ENCODE data around the gene RPRML. TPM values are rescaled to one million over a fixed set of nuclear protein-coding genes. Genes with fewer than 3 reads are reported as not detected.
A peak's percentile ranks its signal among the peaks of the same experiment; 100 is the strongest.
"Not testable (repeated sequence)": the region's sequence is repeated elsewhere in the genome, so short reads cannot be mapped to it uniquely, and the experiment has no call there.

RPRML gene
- total RNA-seq = under 1 TPM in 1 of 4 donors, not detected in 3; 0.88 TPM

GRCh38 chr17:46979147-46979863 lies at the start of gene RPRML:
TSS of gene RPRML (minus strand) at chr17:46979253. CDS start at chr17:46979007, 246 bp downstream.
- no peak within 1 kb of the TSS for H3K27ac ChIP-seq
- peaks cover 0 to 18% of the 10 kb centered on the region in 2 donors for H3K27me3 ChIP-seq
- no peaks in the 10 kb centered on the region for H3K36me3 ChIP-seq
- DNase-seq = peak in 1 of 3 donors; percentile 55
- TF ChIP-seq CTCF (IDR thresholded peaks at IDR 0.05) (no peak), POLR2A (IDR thresholded peaks at IDR 0.05) (no peak)
- H3K4me1 ChIP-seq = peaks cover 0 to 20% (median 14%) of the 10 kb centered on the region in 4 donors
- peak within 1 kb of the TSS; percentile 30 to 62 (median 62) for H3K4me3 ChIP-seq
- H3K9me3 ChIP-seq = no peaks in the 10 kb centered on the region

- H3K9me3 ChIP-seq, H3K27ac ChIP-seq, H3K4me1 ChIP-seq, H3K4me3 ChIP-seq, H3K27me3 ChIP-seq, DNase-seq, H3K36me3 ChIP-seq: not testable (repeated sequence)
Observed at GRCh38 chr17:47016966-47017365, 37.9 kb upstream of the RPRML start.

DNA sequence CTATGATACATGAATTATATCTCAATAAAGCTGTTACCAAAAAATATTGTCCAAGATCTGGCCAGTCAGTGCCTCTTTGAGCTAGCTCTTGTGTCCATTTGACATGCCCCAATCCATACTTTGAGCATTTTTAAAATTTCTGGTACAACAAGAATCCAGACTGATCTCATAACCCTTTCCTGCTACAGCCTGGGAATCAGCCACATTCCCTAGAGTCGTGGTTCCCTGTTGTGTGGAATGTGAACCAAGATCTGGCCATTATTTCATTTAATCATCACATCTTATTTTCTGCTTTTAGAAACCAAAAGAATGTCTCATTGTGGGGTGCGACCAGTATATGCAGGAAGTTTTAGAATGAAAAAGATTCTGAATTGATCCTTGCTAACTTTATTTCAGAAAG lies 34.3 kb upstream of the RPRML start:
- DNase-seq = no peak
- Histone ChIP-seq H3K27ac (no peak overlapping the region), H3K27me3 (no peaks in the 10 kb centered on the region), H3K36me3 (no peaks in the 10 kb centered on the region), H3K4me1 (no peaks in the 10 kb centered on the region), H3K4me3 (no peak overlapping the region), H3K9me3 (no peaks in the 10 kb centered on the region)
- TF ChIP-seq POLR2A (IDR thresholded peaks at IDR 0.05) (no peak), CTCF (IDR thresholded peaks at IDR 0.05) (no peak)

- DNase-seq = no peak
- no peak overlapping the region for H3K27ac ChIP-seq
- TF ChIP-seq CTCF (IDR thresholded peaks at IDR 0.05) (no peak), POLR2A (IDR thresholded peaks at IDR 0.05) (no peak)
- H3K9me3 ChIP-seq = no peaks in the 10 kb centered on the region
- H3K27me3 ChIP-seq = no peaks in the 10 kb centered on the region
- no peaks in the 10 kb centered on the region for H3K36me3 ChIP-seq
- no peak overlapping the region for H3K4me3 ChIP-seq
- no peaks in the 10 kb centered on the region for H3K4me1 ChIP-seq
Observed at GRCh38 chr17:47012457-47012856, 33.4 kb upstream of the RPRML start.

GRCh38 chr17:47009759-47010594 lies 30.9 kb upstream of the RPRML start:
- Histone ChIP-seq H3K27me3 (no peaks in the 10 kb centered on the region), H3K9me3 (no peaks in the 10 kb centered on the region)
- no peak for TF ChIP-seq POLR2A (IDR thresholded peaks at IDR 0.05)
- TF ChIP-seq CTCF (IDR thresholded peaks at IDR 0.05) = no peak

GRCh38 chr17:47004906-47005305 lies 25.9 kb upstream of the RPRML start:
- H3K27ac ChIP-seq = no peak overlapping the region
- no peak for TF ChIP-seq POLR2A (IDR thresholded peaks at IDR 0.05)
- TF ChIP-seq CTCF (IDR thresholded peaks at IDR 0.05) = no peak
- DNase-seq = no peak
- no peaks in the 10 kb centered on the region for H3K36me3 ChIP-seq
- no peak overlapping the region for H3K4me3 ChIP-seq
- H3K27me3 ChIP-seq = no peaks in the 10 kb centered on the region
- H3K4me1 ChIP-seq = no peaks in the 10 kb centered on the region
- no peaks in the 10 kb centered on the region for H3K9me3 ChIP-seq

More at GRCh38 chr17:47009759-47010594, 30.9 kb upstream of the RPRML start:
- Histone ChIP-seq H3K4me3 (no peak overlapping the region), H3K4me1 (no peaks in the 10 kb centered on the region), H3K27ac (no peak overlapping the region), H3K36me3 (no peaks in the 10 kb centered on the region)
- DNase-seq = no peak

- H3K27ac ChIP-seq, H3K4me1 ChIP-seq, H3K9me3 ChIP-seq, H3K4me3 ChIP-seq, DNase-seq, H3K36me3 ChIP-seq, H3K27me3 ChIP-seq: not testable (repeated sequence)
Observed at GRCh38 chr17:47003864-47004263, 24.8 kb upstream of the RPRML start.
